H1 (cell line): ENCODE results near the gene RMP24.

Source experiments
- CTCF ChIA-PET: fragments of 300-600 bp; sonication (Branson Sonifier 250); formaldehyde crosslinking; loops from one replicate; lab custom pipeline; 2021; ENCODE audit not compliant: partially characterized antibody; lab: Charles Lee
- POLR2A ChIA-PET: fragments of 300-600 bp; sonication (Branson Sonifier 250); formaldehyde crosslinking; loops from one replicate; lab custom pipeline; 2021; ENCODE audit warnings: inconsistent platforms; ENCODE audit not compliant: partially characterized antibody; lab: Charles Lee
- DNase-seq, 2 experiments: peaks; one replicate each; pipeline versions ENCODE4 v3.0.0 to v3.0.0-alpha.2; 2010 to 2022; ENCODE audit warnings: low spot score in 2 of 2, low read depth in 1 of 2, mixed read lengths in 1 of 2
- FAIRE-seq: peaks from 2 replicates; lab custom pipeline; 2011; peaks lifted over from hg19 to GRCh38; lab: Jason Lieb, UNC
- H2AFZ ChIP-seq: 2 replicates; pipeline ENCODE4 v1.8.1; 2012; ENCODE audit warnings: low read length, inconsistent platforms
- H2AK5ac ChIP-seq: 2 replicates; pipeline ENCODE4 v1.6.1; 2013; ENCODE audit warnings: low read depth, low read length
- H2BK120ac ChIP-seq: replicated peaks from 2 replicates; pipeline ENCODE3; 2013; ENCODE audit warnings: low read depth, low read length, inconsistent platforms
- H2BK12ac ChIP-seq: 2 replicates; pipeline ENCODE4 v1.6.1; 2013; ENCODE audit warnings: low read depth, low read length
- H2BK15ac ChIP-seq: 2 replicates; pipeline ENCODE4 v1.6.1; 2013; ENCODE audit warnings: low read length
- H2BK20ac ChIP-seq: 2 replicates; pipeline ENCODE4 v1.6.1; 2013; ENCODE audit warnings: low read length
- H2BK5ac ChIP-seq: 2 replicates; pipeline ENCODE4 v1.6.1; 2013; ENCODE audit warnings: low read depth, low read length
- H3K14ac ChIP-seq: 2 replicates; pipeline ENCODE4 v1.6.1; 2013; ENCODE audit warnings: inconsistent platforms; ENCODE audit not compliant: insufficient read length
- H3K18ac ChIP-seq: 2 replicates; pipeline ENCODE4 v1.6.1; 2013; ENCODE audit warnings: low read length; ENCODE audit errors: extremely low read depth
- H3K23ac ChIP-seq: 2 replicates; pipeline ENCODE4 v1.6.1; 2013; ENCODE audit warnings: inconsistent platforms; ENCODE audit not compliant: insufficient read length
- H3K23me2 ChIP-seq: 2 replicates; pipeline ENCODE4 v1.6.1; 2013; ENCODE audit warnings: low read depth, low read length
- H3K27ac ChIP-seq: 2 replicates; pipeline ENCODE4 v1.6.1; 2011; ENCODE audit warnings: low read depth, low read length, inconsistent platforms
- H3K27me3 ChIP-seq, 4 experiments: replicated peaks in 1 of 4; 1 replicate in 1 of 4; 2 replicates in 3 of 4; pipeline versions ENCODE4 v1.6.1 to v1.8.1; 2011 to 2013; ENCODE audit warnings: low read length in 3 of 4, mild to moderate bottlenecking in 3 of 4, inconsistent platforms in 2 of 4, mixed read lengths in 2 of 4, moderate library complexity in 1 of 4; ENCODE audit not compliant: control insufficient read depth in 3 of 4, insufficient read depth in 3 of 4; ENCODE audit errors: extremely low read depth in 1 of 4
- H3K36me3 ChIP-seq, 4 experiments: 2 replicates each; pipeline versions ENCODE4 v1.6.1 to v1.8.1; 2011 to 2013; ENCODE audit warnings: mild to moderate bottlenecking in 4 of 4, low read length in 3 of 4, moderate library complexity in 2 of 4, control low read depth in 1 of 4, inconsistent platforms in 1 of 4; ENCODE audit not compliant: insufficient read depth in 4 of 4, control insufficient read depth in 2 of 4
- H3K4ac ChIP-seq: replicated peaks from 2 replicates; pipeline ENCODE3; 2013; ENCODE audit warnings: low read length, low read depth, mixed read lengths, inconsistent platforms; ENCODE audit not compliant: insufficient read length
- H3K4me1 ChIP-seq, 4 experiments: replicated peaks in 1 of 4; 1 replicate in 1 of 4; 2 replicates in 3 of 4; pipeline versions ENCODE4 v1.6.1 to v1.8.1; 2011 to 2013; ENCODE audit warnings: low read length in 3 of 4, inconsistent platforms in 2 of 4, mixed read lengths in 1 of 4; ENCODE audit not compliant: insufficient read depth in 4 of 4, control insufficient read depth in 3 of 4
- H3K4me2 ChIP-seq, 2 experiments: 2 replicates each; pipeline versions ENCODE4 v1.6.1 to v1.8.1; 2011 to 2013; ENCODE audit warnings: low read depth in 2 of 2, low read length in 2 of 2, control low read depth in 1 of 2, inconsistent platforms in 1 of 2, mild to moderate bottlenecking in 1 of 2; ENCODE audit not compliant: insufficient read depth in 1 of 2
- H3K4me3 ChIP-seq, 4 experiments: fragments of 200-600, 300-600 bp in 1 of 4; sonication (generic), shearing (Covaris generic), sonication (Bioruptor Twin) in 1 of 4; 2 replicates each; pipeline versions ENCODE4 v1.5.1 to v1.8.1; 2011 to 2016; ENCODE audit warnings: low read length in 4 of 4, low read depth in 3 of 4, control low read depth in 2 of 4, inconsistent platforms in 2 of 4, mild to moderate bottlenecking in 2 of 4, mixed read lengths in 1 of 4, moderate library complexity in 1 of 4; ENCODE audit not compliant: insufficient read depth in 2 of 4; ENCODE audit errors: extremely low read depth in 1 of 4
- H3K56ac ChIP-seq: replicated peaks from 2 replicates; pipeline ENCODE3; 2013; ENCODE audit warnings: low read depth, mild to moderate bottlenecking, mixed read lengths, low read length, inconsistent platforms; ENCODE audit not compliant: insufficient read length
- H3K79me1 ChIP-seq: 2 replicates; pipeline ENCODE4 v1.6.1; 2013; ENCODE audit warnings: low read depth, low read length, control low read depth
- H3K79me2 ChIP-seq, 2 experiments: 2 replicates each; pipeline versions ENCODE4 v1.6.1 to v1.8.1; 2012 to 2013; ENCODE audit warnings: low read length in 2 of 2, mild to moderate bottlenecking in 2 of 2, inconsistent platforms in 1 of 2; ENCODE audit not compliant: insufficient read depth in 2 of 2, control insufficient read depth in 1 of 2
- H3K9ac ChIP-seq, 4 experiments: replicated peaks in 1 of 4; 1 replicate in 1 of 4; 2 replicates in 3 of 4; pipeline versions ENCODE4 v1.6.1 to v1.8.1; 2011 to 2013; ENCODE audit warnings: low read depth in 3 of 4, low read length in 3 of 4, control low read depth in 2 of 4, mild to moderate bottlenecking in 2 of 4, moderate library complexity in 2 of 4, inconsistent platforms in 1 of 4; ENCODE audit errors: extremely low read depth in 1 of 4
- H3K9me3 ChIP-seq, 2 experiments: 2 replicates each; pipeline versions ENCODE4 v1.6.1 to v1.8.1; 2012 to 2013; ENCODE audit warnings: mild to moderate bottlenecking in 2 of 2, moderate library complexity in 2 of 2, control low read depth in 1 of 2, inconsistent platforms in 1 of 2, low read depth in 1 of 2, low read length in 1 of 2, mixed read lengths in 1 of 2; ENCODE audit not compliant: insufficient read depth in 2 of 2
- H4K20me1 ChIP-seq, 2 experiments: replicated peaks in 1 of 2; 2 replicates each; pipeline versions ENCODE3 to v1.8.1; 2011 to 2013; ENCODE audit warnings: inconsistent platforms in 2 of 2, low read length in 2 of 2, mild to moderate bottlenecking in 1 of 2; ENCODE audit not compliant: insufficient read depth in 2 of 2, control insufficient read depth in 1 of 2
- H4K5ac ChIP-seq: 2 replicates; pipeline ENCODE4 v1.6.1; 2013; ENCODE audit warnings: low read length, low read depth, mixed read lengths, inconsistent platforms; ENCODE audit not compliant: insufficient read length
- H4K8ac ChIP-seq: 2 replicates; pipeline ENCODE4 v1.8.0; 2013; ENCODE audit warnings: mild to moderate bottlenecking, moderate library complexity, low read length, inconsistent platforms; ENCODE audit not compliant: insufficient read depth; ENCODE audit errors: extremely low read depth
- H4K91ac ChIP-seq: replicated peaks from 2 replicates; pipeline ENCODE3; 2013; ENCODE audit warnings: low read length, mixed read lengths, inconsistent platforms; ENCODE audit not compliant: insufficient read length
- ASH2L ChIP-seq: fragments of 200-600, 300-600 bp; sonication (generic); IDR thresholded peaks from one replicate; pipeline ENCODE4 v1.7.1; 2017; ENCODE audit warnings: low read length
- GTF2F1 ChIP-seq: IDR thresholded peaks from 2 replicates; pipeline ENCODE4 v1.6.1; 2012; ENCODE audit warnings: low read depth, low read length, improper control_type of control experiment, borderline replicate concordance
- KDM5A ChIP-seq: fragments of 200-600 bp; IDR thresholded peaks from 2 replicates; pipeline ENCODE4 v1.7.1; 2012; ENCODE audit warnings: mild to moderate bottlenecking, low read length, inconsistent platforms, mixed read lengths
- NRF1 ChIP-seq: IDR thresholded peaks from 2 replicates; pipeline ENCODE4 v1.6.1; 2011; ENCODE audit warnings: mild to moderate bottlenecking, low read depth, low read length, improper control_type of control experiment
- PHF8 ChIP-seq: fragments of 200-600 bp; sonication (generic); conservative IDR thresholded peaks from 2 replicates; pipeline ENCODE4 v1.7.1; 2012; ENCODE audit warnings: low read depth, mild to moderate bottlenecking, inconsistent platforms, low read length, moderate library complexity
- RXRA ChIP-seq: IDR thresholded peaks from 2 replicates; pipeline ENCODE4 v1.6.1; 2011; ENCODE audit warnings: low read depth, mild to moderate bottlenecking, low read length, moderate library complexity; ENCODE audit not compliant: insufficient read depth
- TEAD4 ChIP-seq: IDR thresholded peaks from 2 replicates; pipeline ENCODE4 v1.6.1; 2012; ENCODE audit warnings: low read depth, low read length, inconsistent platforms, mixed read lengths
- ZNF274 ChIP-seq: IDR thresholded peaks from 2 replicates; pipeline ENCODE4 v1.7.0; 2012; ENCODE audit warnings: low read length, borderline replicate concordance; ENCODE audit errors: extremely low read depth
- TF ChIP-seq, protein P1 (sequence below): IDR thresholded peaks from 2 replicates; pipeline ENCODE4 v1.6.1; 2011; ENCODE audit warnings: low read depth, mild to moderate bottlenecking, low read length; ENCODE audit not compliant: insufficient read depth

The RMP24 gene

DNA sequence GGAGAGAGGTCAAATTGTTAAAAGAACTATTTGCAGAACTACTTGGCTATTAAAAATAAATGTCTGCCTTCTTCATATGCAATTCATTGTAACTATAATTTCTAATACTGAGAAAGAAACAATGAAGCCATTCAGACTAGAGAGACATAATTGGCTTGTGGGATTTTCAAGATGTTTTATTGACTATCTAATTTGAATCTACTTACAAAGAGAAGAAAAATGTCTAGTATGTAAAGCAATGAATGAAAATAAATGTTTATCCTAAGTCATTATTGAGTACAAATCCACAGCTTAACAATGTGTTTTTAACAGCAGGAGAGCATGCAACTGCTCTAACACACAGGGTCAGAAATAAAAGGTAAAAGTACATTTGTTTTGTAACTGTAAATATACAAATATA lies 19.2 kb downstream of the RMP24 start:
- Histone ChIP-seq H3K23ac (no peak overlapping the region), H3K23me2 (no peaks in the 10 kb centered on the region), H3K27me3 (no peaks in the 10 kb centered on the region), H3K9ac (no peak overlapping the region), H2AK5ac (no peak overlapping the region), H2AFZ (no peak overlapping the region), H2BK15ac (no peak overlapping the region), H3K79me2 (no peaks in the 10 kb centered on the region), H4K8ac (no peak overlapping the region), H3K79me1 (no peaks in the 10 kb centered on the region), H3K14ac (no peak overlapping the region), H4K5ac (no peak overlapping the region), H3K27ac (no peak overlapping the region), H4K20me1 (no peaks in the 10 kb centered on the region), H3K9me3 (no peaks in the 10 kb centered on the region), H2BK5ac (no peak overlapping the region), H3K4me1 (no peaks in the 10 kb centered on the region), H3K18ac (no peak overlapping the region), H3K4ac (no peak overlapping the region), H3K4me2 (no peak overlapping the region), H3K36me3 (peaks cover 0 to 21% (median 13%) of the 10 kb centered on the region in 4 experiments; a peak in 5 of 8 replicates), H2BK120ac (no peak overlapping the region), H4K91ac (no peak overlapping the region), H3K4me3 (no peak overlapping the region), H2BK12ac (no peak overlapping the region), H3K56ac (no peak overlapping the region), H2BK20ac (no peak overlapping the region)
- POLR2A ChIA-PET, result interaction anchor here (1.0 kb wide), 1 partner anchor 15 kb away, joined by 3 read pairs; no protein-coding TSS in a partner anchor
- TF ChIP-seq ASH2L (no peak), TEAD4 (no peak), KDM5A (no peak), ZNF274 (no peak), GTF2F1 (no peak), NRF1 (no peak), RXRA (no peak), PHF8 (no peak)
- TF ChIP-seq, protein P1, sequence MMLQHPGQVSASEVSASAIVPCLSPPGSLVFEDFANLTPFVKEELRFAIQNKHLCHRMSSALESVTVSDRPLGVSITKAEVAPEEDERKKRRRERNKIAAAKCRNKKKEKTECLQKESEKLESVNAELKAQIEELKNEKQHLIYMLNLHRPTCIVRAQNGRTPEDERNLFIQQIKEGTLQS, result no peak
- FAIRE-seq, result no peak
- no peak for DNase-seq
- CTCF ChIA-PET, result interaction anchor here (1.2 to 1.9 kb wide), 2 partner anchors 42 to 235 kb away, joined by 3 to 6 read pairs; no protein-coding TSS in a partner anchor
